HG03103 (cell line): Measurements from ENCODE around the gene UBN1.

Source experiments
- ATAC-seq: cut with Tn5 transposase; IDR thresholded peaks from one replicate; pipeline ENCODE4 v1.9.1; 2021; ENCODE audit warnings: low read depth; ENCODE audit not compliant: unreplicated experiment

UBN1 gene

DNA sequence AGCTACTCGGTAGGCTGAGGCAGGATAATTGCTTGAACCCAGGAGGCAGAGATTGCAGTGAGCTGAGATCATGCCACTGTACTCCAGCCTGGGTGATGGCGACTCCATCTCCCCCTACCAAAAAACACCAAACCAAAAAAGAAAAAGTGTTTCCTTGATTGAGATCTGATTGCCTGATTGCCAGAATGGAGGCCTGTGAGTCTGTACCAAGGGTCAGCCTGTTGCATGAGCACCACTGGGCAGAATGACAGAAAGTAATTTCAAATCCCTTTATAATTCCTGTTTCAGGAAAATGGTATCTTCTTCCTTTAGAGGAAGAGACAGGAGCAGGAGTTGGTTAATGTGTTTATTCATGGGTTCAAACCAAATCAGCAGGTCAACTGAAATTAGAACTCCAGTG lies 8.5 kb downstream of the UBN1 start:
- no peak for ATAC-seq

- ATAC-seq: no peak
These were observed 12.1 kb downstream of the UBN1 start for GRCh38 chr16:4859190-4859899.

- ATAC-seq: no peak
These were observed 12.6 kb downstream of the UBN1 start for GRCh38 chr16:4859900-4860255.

GRCh38 chr16:4860727-4861342 lies 13.6 kb downstream of the UBN1 start:
- ATAC-seq: no peak

GRCh38 chr16:4862639-4863038 lies 15.4 kb downstream of the UBN1 start:
- ATAC-seq: no peak

DNA sequence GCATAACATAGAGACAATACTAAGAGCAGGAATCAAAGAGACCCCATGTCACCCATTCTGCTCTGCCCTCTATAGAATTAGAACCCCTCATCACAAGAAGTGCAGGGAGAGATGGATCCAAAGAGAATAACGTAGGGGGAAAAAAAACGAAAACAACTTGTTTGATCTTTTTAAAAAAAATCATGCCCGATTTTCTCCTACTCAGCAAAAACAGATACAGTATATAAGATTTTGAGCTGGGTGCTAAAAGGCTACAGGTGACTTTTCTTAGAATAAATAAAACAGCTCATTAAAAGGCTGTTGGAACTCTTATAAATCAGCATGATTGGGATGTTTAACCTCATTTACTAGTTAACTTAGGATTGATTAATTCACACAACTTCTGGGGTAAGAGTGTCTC lies 17.4 kb downstream of the UBN1 start:
- no peak for ATAC-seq

- ATAC-seq: no peak
These were observed 18.1 kb downstream of the UBN1 start for GRCh38 chr16:4865231-4865860.

DNA sequence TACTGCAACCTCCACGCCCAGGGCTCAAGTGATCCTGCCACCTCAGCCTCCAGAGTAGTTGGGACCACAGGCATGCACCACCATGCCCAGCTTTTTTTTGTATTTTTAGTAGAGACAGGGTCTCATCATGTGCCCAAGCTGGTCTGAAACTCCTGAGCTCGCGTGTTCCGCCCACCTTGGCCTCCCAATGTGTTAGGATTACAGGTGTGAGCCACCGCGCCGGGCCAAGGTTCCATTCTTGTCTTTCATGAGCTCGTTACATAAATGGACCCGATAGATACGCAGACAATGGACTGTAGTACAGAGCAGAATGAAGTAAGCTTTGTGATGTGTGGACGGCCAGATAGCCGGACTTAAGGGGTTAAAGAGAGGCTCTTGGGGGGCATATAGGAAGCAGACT lies 19.3 kb downstream of the UBN1 start:
- ATAC-seq: no peak

DNA sequence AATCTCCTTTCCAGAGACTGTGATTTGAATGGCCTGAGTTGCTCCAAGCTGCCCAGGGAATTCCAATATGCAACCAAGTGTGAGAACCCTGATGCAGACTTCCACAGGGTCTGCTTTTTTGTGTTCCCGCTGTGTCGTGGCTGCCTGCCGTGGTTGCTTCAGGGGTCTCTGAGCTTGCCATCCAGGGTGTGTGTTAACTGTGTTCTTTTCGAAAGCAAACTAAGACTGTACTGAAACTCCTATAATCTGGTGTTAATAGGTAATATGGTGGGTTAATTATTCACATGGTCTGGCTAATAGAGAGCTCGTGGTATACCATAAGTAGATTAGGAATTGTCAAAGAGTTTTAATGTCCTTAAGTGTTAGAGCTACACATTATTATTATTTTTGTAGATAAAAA lies 20.7 kb downstream of the UBN1 start:
- no peak for ATAC-seq

GRCh38 chr16:4868535-4868934 lies 21.3 kb downstream of the UBN1 start:
- no peak for ATAC-seq

- ATAC-seq: no peak
These were observed 22.0 kb downstream of the UBN1 start for GRCh38 chr16:4869147-4869805.

DNA sequence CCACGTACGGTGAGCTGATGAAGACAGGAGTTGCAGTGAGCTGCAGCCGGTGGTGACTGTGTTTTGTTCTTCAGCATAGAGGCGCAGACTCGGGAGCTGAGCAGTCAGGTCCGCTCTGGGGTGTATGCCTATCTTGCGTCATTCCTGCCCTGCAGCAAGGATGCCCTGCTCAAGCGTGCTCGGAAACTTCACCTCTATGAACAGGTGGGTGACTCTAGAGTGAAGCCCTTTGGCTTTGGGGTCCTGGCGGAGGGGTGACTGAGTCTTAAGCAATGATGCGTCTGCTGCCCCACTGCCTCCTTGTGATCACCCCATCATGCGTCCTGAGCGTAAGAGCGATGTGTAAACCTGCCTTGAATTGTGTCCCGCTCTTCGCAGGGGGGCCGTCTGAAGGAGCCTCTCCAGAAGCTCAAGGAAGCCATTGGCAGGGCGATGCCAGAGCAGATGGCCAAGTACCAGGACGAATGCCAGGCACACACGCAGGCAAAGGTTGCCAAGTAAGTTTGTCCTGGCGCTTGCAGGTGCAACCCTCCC lies 22.9 kb downstream of the UBN1 start:
- no peak for ATAC-seq

GRCh38 chr16:4871071-4871470 lies 23.8 kb downstream of the UBN1 start:
- no peak for ATAC-seq

GRCh38 chr16:4873091-4873490 lies 25.8 kb downstream of the UBN1 start:
- ATAC-seq: no peak

DNA sequence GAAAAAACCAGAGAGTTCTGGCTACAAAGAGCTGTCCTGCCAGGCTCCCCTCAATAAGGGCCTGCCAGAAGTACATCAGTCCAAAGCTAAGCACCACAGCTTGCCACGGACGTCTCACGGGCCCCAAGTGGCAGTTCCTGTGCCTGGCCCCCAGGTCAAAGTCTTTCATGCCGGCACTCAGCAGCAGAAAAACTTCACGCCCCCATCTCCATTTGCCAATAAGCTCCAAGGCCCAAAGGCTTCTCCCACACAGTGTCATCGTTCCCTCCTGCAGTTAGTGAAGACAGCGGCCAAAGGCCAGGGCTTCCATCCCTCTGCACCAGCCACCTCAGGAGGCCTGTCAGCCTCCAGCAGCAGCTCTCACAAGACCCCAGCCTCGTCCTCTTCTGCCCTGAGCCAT lies 27.4 kb downstream of the UBN1 start:
- no peak for ATAC-seq

DNA sequence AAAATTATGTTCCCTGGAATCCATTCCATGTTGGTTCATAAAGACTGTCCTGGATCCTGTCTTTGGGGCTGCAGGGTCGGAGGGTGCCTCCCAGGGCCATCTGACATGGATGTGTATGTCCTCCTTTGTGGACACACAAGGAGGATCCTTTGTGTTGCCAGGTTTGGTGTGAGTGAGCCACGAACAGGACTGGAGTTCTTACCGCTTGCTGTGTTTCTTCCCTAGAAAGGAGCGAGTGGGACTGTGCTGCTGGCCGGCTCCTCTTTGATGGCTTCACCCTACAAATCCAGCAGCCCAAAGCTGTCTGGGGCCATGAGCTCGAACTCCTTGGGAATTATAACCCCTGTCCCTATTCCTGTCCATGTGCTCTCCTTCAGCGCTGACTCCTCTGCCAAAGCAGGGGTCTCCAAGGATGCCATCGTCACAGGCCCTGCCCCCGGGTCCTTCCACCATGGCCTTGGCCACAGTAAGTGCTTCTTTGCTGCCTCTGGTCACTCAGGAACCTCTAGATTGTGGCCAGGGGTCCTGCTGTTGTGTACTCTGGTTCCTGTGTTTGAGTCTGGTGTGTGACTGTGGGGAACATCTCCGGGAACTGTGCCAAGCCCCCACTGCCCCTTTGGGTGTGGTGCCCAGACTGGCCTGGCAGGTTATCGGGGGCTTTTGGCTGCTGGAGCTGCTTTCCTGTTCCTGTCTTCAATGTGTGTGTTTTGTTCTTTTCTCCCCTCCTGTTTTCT lies 29.5 kb downstream of the UBN1 start:
- no peak for ATAC-seq

DNA sequence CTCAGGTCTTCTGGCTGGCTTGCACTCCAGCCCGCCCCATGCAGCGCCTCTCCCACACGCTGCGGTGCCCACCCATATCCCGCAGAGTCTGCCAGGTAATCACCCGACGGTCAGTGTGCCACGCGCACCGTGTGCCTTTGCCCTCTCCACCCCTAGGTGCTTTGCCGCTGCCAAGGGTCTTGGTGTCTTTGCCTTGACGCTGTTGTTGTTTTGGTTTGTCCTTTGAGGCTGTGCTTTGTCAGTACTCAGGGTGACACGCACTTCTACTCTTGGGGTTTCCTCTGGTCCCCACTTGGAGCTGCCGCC lies 30.1 kb downstream of the UBN1 start:
- ATAC-seq: no peak

DNA sequence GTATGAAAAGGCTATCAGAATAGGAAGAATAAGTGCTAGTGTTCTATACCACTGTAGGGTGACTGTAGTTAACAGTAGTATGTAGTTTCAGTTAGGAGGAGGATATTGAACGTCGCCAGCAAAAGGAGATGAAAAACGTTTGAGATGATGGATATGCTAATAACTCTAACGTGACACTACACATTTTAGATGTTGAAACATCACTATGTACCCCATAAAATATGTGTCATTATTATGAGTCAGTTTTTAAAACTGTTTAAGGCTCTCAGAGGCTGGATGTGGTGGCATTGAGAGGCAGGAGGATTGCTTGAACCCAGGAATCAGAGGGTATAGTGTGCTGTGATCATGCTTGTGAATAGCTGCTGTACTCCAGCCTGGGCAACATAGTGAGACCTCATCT lies 31.8 kb downstream of the UBN1 start:
- no peak for ATAC-seq

- no peak for ATAC-seq
These were observed 32.8 kb downstream of the UBN1 start for GRCh38 chr16:4880006-4880580.

DNA sequence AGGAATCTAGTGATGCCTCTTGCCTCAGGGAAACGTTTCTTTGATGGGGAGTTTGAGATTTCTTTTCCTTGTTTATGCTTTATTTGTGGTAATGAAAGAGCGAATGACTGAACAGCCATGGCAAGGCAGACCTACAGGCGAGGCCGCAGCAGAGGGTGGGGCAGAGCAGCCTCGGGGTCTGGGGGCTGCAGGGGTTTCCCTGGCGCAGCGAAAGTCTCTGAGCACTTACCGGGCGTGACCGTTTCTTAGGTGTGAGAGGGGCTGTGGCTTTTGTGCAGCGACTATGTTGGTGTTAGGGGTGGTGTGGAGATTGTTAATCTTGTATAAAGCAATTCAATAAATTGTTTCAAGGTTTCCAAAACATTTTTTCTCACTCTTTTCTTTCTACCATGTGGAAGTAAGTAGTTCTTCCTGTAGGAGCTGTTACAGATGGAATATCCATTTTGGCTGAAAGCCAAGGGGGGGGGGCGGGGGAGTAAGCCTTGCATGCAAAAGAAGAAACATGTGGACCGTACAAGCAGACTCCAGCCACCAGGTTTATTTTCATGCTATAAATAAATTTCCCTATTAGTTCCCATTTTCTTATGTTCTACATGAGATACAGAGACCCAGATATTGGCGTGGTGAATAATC lies 34.8 kb downstream of the UBN1 start:
- no peak for ATAC-seq
